ENCODE results near the gene SNTA1.
"Not testable (repeated sequence)": the region's sequence is repeated elsewhere in the genome, so short reads cannot be mapped to it uniquely, and the experiment has no call there.

The SNTA1 gene

DNA sequence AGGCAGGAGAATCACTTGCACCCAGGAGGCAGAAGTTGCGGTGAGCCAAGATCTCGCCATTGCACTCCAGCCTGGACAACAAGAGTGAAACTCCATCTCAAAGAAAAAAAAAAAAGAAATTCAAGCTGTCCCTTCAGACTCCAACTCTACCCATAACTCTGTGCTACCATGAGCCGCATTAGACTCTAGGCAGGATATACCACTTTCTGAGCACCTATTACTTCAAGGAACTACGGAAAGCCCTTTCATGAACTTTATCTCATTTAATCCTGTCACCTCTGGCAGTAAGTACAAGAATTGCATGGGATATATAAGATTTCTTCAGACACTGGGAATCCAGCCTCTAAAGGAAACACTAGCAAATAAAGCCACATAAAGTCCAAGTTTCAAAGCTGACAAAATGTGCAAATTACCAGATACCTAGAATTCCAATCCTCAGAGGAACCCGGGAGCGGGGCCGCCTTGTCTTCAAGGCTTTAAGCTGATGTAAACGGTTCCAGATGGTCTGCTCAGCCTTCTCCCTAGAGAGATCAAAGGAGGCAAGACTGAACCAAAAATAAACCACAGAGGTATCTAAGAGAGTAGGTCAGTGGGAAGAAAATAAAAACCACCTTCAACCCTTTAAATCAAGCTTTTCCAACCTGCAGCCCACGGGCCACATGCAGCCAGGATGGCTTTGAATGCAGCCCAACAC is 51.7 kb downstream of the SNTA1 start:
- no peak for DNase-seq (ENCODE audit: low read depth)
- TF ChIP-seq, protein P1, sequence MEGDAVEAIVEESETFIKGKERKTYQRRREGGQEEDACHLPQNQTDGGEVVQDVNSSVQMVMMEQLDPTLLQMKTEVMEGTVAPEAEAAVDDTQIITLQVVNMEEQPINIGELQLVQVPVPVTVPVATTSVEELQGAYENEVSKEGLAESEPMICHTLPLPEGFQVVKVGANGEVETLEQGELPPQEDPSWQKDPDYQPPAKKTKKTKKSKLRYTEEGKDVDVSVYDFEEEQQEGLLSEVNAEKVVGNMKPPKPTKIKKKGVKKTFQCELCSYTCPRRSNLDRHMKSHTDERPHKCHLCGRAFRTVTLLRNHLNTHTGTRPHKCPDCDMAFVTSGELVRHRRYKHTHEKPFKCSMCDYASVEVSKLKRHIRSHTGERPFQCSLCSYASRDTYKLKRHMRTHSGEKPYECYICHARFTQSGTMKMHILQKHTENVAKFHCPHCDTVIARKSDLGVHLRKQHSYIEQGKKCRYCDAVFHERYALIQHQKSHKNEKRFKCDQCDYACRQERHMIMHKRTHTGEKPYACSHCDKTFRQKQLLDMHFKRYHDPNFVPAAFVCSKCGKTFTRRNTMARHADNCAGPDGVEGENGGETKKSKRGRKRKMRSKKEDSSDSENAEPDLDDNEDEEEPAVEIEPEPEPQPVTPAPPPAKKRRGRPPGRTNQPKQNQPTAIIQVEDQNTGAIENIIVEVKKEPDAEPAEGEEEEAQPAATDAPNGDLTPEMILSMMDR (IDR thresholded peaks at IDR 0.05; ENCODE audit: control insufficient read depth, extremely low read depth, insufficient read depth), result no peak
- H3K4me3 ChIP-seq (ENCODE audit: low read depth, low read length), result no peak overlapping the region

DNA sequence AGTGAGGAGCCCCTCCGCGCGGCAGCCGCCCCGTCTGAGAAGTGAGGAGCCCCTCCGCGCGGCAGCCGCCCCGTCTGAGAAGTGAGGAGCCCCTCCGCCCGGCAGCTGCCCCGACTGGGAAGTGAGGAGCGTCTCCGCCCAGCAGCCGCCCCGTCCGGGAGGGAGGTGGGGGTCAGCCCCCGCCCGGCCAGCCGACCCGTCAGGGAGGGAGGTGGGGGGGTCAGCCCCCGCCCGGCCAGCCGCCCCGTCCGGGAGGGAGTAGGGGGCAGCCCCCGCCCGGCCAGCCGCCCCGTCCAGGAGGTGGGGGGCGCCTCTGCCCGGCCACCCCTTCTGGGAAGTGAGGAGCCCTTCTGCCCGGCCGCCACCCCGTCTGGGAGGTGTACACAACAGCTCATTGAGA is 54.2 kb downstream of the SNTA1 start:
- DNase-seq (ENCODE audit: low read depth); H3K4me3 ChIP-seq (ENCODE audit: low read depth, low read length): not testable (repeated sequence)

DNA sequence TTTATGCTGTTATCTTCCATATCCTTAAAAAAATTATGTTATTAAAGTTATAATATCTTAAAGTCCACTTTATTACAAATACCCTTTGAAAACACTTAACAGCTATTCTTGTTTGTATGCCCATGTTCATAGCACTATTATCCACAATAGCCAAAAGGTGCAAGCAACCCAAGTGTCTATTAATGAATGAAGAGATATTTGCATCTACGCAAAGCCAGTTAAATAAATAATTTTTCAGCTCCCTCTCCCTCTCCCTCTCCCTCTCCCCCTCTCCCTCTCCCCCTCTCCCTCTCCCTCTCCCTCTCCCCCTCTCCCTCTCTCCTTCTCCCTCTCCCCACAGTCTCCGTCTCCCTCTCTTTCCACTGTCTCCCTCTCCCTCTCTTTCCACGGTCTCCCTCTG is 55.3 kb downstream of the SNTA1 start:
- TF ChIP-seq, protein P1 (IDR thresholded peaks at IDR 0.05; ENCODE audit: control insufficient read depth, extremely low read depth, insufficient read depth), result no peak
- no peak for DNase-seq (ENCODE audit: low read depth)
- H3K4me3 ChIP-seq (ENCODE audit: low read depth, low read length), result no peak overlapping the region

DNA sequence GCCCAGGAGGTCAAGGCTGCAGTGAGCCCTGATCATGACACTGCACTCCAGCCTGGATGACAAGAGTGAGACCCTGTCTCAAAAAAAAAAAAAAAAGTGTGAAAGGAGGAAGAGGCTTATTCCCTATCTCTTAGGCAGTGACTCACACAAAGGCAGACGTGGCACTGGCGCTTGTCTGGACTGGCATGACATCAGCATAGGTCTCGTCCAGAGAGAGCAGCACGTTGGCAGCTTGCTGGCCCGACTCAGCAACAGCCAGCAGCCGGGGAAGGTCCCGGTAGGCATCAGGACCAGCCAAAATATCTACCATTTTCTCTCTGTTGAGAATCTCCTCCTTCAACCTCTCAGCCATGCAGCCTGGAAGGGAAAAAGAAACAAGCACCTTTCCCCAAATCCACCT is 56.4 kb downstream of the SNTA1 start:
- no peak overlapping the region for H3K4me3 ChIP-seq (ENCODE audit: low read depth, low read length)
- DNase-seq (ENCODE audit: low read depth), result peak; percentile 86
- TF ChIP-seq, protein P1 (IDR thresholded peaks at IDR 0.05; ENCODE audit: control insufficient read depth, extremely low read depth, insufficient read depth), result no peak

DNA sequence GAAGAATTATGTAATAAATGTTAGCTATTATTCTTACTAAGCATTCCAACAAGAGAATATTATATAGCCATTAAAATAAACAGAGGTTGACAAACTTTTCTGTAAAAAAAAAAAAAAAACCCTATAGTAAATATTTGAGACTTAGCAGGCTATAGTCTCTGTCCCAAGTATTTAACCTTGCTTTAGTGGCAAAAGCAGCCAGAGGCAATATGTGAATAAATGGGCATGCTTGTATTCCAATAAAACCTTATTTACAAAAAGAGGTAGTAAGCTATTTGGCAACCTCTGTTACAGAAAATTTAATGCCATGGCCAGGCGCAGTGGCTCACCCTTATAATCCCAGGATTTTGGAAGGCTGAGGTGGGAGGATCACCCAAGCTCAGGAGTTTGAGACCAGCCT is 56.9 kb downstream of the SNTA1 start:
- peak; percentile 86 for DNase-seq (ENCODE audit: low read depth)
- TF ChIP-seq, protein P1 (IDR thresholded peaks at IDR 0.05; ENCODE audit: control insufficient read depth, extremely low read depth, insufficient read depth), result no peak
- no peak overlapping the region for H3K4me3 ChIP-seq (ENCODE audit: low read depth, low read length)

DNA sequence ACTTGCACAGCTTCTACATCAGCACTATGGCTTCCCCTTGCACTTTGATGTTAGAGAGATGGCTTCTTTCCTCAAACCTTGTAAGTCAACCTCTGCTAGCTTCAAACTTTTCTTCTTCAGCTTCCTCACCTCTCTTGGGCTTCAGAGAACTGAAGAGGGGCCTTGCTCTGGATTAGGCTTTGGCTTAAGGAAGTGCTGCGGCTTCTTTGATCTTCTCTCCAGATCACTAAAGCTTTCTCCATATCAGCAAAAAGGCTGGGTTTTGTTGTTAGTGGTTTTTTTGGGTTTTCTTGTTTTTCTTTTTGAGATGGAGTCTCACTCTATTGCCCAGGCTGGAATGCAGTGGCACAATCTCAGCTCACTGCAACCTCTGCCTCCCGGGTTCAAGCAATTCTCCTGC is 66.2 kb downstream of the SNTA1 start:
- no peak for DNase-seq (ENCODE audit: low read depth)
- H3K4me3 ChIP-seq (ENCODE audit: low read depth, low read length), result no peak overlapping the region
- TF ChIP-seq, protein P1 (IDR thresholded peaks at IDR 0.05; ENCODE audit: control insufficient read depth, extremely low read depth, insufficient read depth), result no peak

DNA sequence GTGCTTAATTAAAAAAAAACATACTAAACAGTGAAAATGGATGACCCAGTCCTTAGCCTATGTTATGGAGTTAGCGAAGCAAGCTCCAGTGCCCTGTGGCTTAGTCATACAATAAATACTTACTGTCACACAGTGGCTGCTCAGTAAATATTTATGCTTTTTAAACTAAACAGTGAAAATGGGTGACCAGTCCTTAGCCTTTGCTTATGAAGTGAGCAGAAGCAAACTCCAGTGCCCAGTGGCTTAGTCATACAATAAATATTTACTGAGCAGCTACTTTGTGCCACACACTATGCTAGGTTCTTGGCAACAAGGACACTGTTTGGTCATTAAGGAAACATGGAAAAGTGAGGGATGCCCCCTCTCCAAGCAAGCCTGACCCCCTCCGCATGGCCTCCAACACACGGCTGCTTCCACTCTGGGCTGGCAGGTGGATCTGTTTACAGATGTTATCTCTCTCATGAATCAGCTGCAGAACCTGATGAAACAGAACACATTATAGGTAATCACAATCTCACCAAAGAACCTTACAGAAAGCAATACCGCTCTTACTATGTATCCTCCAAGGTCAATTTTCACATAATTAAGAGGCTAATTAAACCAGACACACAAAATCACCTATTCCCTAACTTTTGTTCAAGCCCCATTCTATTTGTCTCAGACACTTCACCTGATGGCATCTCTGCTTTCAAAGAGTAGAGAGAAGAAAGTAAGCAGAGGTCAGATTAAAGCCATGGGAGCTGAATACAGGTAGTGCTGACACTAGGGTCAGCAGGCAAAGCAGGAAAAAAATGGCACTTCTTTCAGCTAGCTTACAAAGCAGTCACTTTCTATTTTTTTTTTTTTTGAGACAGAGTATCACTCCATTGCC is 69.6 kb downstream of the SNTA1 start:
- H3K4me3 ChIP-seq (ENCODE audit: low read depth, low read length), result no peak overlapping the region
- peak; percentile 100 for DNase-seq (ENCODE audit: low read depth)
- TF ChIP-seq, protein P1 (IDR thresholded peaks at IDR 0.05; ENCODE audit: control insufficient read depth, extremely low read depth, insufficient read depth), result no peak
